ENCODE measurements around the gene F5.

F5 gene

GRCh38 chr1:169473347-169473746 is 112.9 kb downstream of the F5 start:
- no peak for DNase-seq

GRCh38 chr1:169472738-169473137 is 113.5 kb downstream of the F5 start:
- no peak for DNase-seq

- no peak for DNase-seq
These were observed 117.3 kb downstream of the F5 start for GRCh38 chr1:169468982-169469381.

GRCh38 chr1:169466259-169467230 is 119.7 kb downstream of the F5 start:
- DNase-seq = peak; percentile 5

- DNase-seq = no peak
These were observed 121.0 kb downstream of the F5 start for GRCh38 chr1:169465281-169465680.
